ENCODE measurements around the gene DCANP1.

Gene DCANP1

DNA sequence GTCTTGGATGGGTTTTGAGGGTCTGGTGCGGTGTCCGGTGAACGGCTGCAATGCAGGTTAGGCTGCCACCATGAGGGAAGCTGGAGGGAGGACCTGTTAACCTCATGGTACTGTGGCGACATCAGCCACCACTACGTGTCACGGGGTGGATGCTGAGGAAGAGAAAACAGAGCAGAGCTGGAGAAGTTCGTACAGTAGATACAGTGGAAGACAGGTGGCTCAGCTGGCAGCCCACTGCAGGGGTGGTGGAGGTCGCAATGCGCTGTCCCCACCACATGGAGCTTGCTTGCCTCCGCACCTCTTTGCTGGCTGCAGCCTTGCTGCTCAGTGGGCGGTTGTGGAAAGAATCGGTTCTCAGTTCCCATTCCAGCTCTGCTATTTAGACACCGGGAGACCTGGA, 2.8 kb downstream of the DCANP1 start:
- in situ Hi-C loops (cut with MboI; ENCODE audit: low sequenced_read_pairs), result no loop called here

DNA sequence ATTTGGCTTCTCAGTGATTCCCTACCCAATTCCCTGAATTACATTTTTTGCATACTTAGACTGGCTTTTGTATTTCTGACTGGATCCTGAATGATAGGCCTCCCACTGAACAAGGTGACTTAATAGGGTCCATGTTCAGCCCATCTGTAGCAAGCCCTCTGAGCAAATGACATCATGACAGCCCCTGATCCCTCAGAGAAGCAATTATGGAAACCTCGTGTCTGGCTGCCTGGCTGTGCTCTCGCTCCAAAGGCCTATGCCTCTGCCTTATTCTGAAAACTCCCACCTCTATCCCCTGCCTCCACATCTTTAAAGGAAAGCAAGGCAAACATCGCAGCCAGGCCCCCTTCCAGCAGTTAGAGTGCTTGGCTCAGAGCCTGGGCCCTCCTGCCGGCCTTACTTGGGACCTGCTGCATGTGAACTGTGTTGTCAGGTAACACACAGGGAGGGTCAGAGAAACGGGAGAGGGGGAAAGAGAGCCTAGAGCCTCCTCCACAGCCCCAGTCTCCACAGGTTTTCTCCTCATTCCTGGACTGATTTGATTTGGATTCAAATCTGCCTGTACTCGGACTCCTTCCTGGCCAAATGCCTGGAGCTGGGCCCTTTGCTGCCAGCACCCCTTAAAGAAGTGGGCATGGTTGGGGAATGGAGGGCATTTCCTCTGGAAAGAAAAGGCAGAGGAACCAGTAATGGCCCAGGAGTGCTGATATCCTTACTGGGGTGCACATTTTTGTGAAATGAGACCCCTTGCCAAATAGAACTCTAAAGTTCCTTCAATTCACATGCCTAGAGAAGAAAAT, 3.8 kb downstream of the DCANP1 start:
- in situ Hi-C loops (cut with MboI; ENCODE audit: low sequenced_read_pairs), result no loop called here

DNA sequence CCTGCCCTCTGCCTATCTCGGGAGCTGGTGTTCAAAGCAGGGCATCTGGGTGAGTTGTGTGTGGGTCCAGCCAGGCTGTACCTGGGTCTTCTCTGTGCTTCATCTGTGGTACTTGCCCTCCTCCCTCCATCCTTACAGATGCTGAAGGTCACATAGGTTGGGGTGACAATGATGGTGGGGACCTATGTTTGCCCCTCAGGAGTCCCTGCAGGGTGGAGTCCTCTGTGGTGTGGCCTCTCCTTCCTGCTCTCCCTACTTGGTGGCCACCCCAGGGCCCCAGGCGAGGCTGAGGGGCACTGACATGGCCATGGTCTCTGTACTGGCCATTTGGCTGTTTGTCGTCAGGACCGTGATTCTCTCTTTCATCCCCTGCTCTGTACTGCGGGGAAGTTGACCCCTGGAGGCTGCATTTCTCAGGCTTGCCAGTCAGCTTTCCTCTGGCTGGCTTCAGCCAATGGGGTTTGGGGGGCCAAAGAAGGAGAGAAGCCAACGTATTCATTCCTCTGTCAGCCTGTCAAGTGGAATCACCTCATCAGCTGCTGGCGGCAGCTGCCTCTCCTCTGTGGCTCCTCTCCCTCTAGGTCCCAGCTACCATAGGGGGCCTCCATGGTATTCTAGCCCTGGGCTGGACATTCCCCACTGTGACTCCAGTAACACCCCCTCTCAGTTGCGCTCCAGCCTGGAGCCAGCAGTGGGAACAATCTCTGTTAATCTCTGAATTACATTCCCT, 4.6 kb downstream of the DCANP1 start:
- in situ Hi-C loops (cut with MboI; ENCODE audit: low sequenced_read_pairs), result no loop called here

DNA sequence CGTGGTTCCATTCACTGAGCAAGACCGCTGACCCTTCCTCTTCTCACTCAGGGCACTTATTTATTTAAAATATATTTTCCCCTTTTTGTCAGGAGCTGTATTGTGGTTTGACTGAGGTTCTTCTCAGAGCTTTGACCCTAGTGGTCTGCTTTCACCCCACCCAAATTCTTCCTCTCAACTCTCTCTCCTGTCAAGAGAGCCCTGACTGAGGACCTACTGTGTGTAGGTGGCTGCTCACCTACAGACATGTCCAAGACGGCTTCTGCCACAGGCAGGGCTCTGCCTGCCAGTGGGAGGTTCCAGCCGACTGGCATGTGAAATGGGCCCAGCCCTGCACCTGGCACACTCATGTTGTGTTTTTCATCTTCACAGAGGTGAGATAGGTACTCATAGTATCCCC, 5.2 kb downstream of the DCANP1 start:
- in situ Hi-C loops (cut with MboI; ENCODE audit: low sequenced_read_pairs), result no loop called here

DNA sequence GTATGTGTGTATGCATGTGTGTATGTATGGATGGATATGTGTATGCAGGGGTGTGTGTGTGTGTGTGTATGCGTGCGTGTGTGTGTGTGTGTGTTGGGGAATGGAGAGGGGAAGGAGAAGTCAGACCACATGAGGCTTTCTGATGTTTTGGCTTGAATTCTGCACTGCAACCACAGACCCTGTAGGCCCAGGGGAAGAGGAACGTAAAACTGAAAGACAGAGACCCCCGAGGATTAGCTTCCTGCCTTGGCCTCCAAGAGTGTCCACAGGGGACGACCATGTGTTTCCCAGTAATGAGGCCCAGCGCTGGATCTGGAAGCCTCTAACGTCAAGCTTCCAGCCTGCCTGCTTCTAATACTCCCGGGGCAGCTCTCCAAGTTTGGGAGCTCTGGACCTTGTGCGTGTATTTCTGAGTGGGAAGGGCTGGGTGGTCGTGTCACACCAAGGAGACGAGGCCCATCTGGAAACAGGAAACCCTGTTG, 5.8 kb downstream of the DCANP1 start:
- in situ Hi-C loops (cut with MboI; ENCODE audit: low sequenced_read_pairs), result no loop called here

DNA sequence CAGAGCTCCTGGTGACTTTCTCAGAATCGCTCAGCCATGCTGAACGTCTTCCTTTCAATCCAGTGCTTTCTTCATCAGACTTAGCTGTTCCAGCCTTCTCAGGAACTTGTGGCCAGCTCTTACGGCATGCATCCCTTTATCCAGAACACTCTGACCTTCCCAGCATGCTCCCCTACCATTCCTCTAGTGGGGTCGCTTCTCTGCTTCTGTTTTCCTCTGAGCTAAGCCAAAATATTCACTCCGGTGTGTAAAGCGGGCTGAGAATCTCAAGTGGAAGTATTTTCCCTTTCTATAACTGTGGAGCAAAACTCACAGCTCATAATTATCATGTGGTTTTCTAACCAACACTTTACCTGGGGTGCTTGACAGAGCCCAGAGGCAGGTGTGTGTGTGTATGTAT, 6.2 kb downstream of the DCANP1 start:
- in situ Hi-C loops (cut with MboI; ENCODE audit: low sequenced_read_pairs), result no loop called here

DNA sequence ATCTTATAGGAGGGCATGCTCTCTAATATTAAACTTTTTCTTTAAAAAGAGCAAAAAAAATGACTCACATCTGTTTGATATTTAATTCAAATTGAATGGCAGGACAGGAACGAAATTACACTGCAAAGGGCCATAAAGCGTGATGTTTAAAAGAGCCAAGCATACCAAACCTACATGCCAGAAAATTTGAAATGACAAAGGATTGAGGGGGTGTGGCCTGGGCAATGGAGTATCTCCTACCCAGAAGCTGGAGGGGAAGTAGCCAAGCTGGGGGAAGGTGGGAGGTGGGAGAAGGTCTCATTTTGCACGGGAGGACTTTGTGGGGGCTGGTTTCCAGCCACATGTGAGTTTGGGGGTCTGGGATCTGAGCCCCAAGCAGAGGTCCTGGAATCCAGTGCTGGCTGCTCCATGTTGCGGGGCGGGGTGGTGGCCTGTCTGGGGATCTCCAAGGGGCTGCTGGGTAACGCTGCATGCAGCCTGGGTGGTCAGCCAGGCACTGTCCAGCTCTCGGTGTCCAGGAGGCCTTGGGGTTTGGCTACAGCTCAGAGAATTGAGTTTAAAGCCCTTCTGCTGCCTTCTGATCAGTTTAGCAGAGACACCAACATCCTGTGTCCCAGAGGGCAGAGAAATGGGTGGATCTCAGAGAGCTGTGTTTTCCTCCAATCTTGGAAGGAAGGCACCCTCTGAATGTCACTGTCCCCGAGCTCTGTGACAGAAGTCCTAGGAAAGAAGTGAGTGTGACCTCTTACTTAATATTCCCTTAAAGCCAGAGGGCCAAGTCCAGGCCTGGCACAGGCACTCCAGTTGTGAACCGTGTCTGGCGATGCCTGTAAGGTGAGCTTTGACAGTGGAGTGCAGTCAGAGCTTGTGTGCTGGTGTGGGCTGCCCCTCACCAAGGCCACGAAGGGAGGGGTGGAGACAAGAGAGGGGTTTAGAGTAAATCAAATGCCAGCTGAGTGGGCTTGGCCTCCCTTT, 7.6 kb downstream of the DCANP1 start:
- in situ Hi-C loops (cut with MboI; ENCODE audit: low sequenced_read_pairs), result no loop called here

DNA sequence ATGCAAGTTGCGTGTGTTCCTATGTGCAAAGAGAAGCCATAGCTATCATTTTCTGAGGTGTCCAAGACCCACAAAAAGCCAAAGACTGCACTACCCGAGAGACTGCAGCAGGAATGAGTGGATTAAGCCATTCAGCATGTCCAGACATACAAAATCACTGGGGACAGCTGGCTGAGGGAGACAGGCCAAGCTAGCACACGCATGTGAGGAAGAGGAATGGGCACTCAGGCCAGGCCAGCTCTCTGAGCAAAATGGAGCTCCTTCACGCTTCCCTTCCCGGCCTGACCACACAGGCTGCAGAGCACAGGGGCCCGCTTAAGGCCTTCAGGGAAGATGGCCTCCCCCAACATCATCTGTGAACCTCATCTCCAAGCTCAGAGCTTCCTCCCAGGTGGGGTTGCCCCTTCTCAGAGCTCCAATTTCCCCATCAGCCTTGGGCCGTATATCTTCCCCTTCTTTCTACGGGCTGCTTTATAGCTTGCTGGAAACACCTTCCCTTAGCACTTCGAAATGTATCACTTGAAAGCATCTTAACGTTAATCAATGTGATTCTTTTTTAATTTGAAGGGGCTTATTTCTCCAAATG, 8.4 kb downstream of the DCANP1 start:
- in situ Hi-C loops (cut with MboI; ENCODE audit: low sequenced_read_pairs), result no loop called here

DNA sequence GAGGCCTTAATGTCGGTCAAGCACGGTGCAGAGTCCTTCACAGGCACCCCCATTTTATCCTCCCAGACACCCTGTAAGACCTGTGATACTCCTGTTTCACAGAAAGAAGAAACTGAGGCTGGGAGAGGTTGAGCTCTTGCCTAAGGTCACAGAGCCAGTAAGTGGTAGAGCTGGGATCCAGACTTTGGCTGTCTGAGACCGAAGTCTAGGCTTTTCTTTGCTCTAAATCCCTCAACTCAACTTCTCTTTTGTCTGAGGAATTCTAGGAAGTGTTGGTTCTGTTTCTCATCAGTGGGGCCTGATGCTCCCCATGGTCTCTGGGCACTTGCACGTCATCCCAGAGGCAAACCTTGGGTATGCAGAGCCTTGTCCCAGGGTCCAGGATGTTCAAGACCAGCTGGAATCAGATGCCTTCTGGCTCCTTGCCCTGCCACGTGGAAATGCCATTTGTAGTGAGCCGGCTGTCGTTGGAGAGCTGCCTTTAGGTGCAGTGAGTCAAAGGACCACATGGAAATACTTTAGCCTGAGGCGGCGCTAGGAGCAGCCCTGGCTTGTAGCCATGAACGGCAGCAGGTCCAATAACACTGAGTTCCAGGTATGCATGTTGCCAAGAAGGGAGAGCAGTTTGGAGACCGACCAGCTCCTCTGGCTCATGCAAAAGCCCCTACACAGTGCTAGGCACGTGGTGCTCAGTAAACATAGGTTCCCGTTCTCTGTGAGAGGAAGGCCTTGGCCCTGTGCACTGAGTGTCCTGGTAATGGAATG, 9.2 kb downstream of the DCANP1 start:
- in situ Hi-C loops (cut with MboI; ENCODE audit: low sequenced_read_pairs), result no loop called here

DNA sequence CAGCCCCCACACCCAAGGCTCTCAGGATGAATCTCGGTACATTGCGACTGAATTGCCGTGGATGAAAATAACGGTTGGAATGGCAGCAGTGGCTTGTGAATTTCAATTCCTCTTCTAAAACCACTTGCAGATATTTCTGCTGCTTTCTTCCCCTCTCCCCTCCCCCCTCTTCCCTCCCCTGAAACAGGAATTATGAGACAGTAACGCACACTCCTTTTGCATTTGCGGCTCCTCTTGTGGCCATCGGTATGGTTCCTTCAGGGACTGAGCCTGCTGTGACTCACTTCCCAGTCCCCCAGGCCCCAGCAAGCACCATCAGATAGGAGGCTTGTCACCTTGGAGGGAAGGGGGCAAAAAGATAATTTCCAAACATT, 9.7 kb downstream of the DCANP1 start:
- in situ Hi-C loops (cut with MboI; ENCODE audit: low sequenced_read_pairs), result no loop called here

DNA sequence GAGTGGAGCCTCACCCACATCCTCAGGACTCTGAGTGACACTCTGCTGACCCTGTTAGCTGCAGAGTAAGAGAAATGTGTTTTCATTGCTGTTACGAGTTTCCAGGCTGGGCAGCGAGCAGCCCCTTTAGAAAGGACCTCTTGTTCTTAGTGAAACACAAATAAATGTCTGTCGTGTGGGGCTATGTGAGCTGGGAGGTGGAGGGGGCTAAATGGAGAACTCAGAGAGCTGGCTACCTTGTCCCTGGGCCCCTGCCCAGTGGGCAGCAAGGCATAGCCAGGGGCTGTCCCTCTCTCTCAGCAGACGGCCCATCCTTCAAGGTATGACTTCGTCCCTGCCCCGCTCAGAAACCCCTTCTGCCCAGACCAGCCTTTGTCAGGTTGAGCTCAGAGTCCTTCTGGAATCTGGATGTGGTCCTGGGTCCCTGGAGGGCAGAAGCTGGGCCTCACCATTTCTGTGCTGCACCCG, 10.2 kb downstream of the DCANP1 start:
- in situ Hi-C loops (cut with MboI; ENCODE audit: low sequenced_read_pairs), result no loop called here

DNA sequence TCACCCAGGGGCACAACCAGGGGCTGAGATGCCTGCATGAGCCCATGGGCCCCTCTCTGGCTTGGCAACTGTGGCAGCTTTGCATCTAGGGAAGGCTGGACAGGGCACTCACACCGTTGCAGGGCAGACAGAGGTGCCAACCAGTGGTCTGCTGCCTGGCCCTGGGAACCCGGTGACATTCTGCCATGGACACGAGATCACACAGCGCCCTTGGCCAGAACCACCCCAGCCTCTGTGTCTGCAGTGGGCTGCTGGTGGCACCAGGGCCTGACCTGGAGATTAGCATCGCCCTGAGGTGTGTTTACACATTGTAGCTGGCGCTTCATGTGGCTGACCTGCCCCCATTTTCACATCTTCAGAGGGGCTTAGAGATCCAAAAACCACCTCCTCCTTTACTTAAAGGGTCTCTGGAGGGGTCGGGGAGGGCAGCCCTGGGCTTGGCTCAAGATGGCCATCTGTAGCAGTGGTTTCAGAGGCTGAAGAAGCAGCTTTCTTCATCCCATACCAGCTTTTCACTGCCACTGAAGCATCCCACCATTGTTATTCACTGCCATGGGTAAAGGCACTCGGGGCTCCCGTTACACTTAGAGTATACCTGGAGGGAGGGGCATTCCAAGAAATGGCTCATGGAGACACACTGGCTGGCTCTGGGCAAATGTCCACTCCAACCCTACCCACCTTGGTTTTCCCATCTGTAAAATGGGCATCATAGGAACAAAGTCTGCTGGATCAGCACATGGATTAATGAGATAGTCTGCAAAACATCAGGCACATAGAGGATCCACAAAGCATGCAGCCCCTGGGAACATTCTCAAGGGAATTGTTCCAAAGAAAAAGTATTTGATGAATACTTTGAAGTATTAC, 11.4 kb downstream of the DCANP1 start:
- in situ Hi-C loops (cut with MboI; ENCODE audit: low sequenced_read_pairs), result no loop called here

DNA sequence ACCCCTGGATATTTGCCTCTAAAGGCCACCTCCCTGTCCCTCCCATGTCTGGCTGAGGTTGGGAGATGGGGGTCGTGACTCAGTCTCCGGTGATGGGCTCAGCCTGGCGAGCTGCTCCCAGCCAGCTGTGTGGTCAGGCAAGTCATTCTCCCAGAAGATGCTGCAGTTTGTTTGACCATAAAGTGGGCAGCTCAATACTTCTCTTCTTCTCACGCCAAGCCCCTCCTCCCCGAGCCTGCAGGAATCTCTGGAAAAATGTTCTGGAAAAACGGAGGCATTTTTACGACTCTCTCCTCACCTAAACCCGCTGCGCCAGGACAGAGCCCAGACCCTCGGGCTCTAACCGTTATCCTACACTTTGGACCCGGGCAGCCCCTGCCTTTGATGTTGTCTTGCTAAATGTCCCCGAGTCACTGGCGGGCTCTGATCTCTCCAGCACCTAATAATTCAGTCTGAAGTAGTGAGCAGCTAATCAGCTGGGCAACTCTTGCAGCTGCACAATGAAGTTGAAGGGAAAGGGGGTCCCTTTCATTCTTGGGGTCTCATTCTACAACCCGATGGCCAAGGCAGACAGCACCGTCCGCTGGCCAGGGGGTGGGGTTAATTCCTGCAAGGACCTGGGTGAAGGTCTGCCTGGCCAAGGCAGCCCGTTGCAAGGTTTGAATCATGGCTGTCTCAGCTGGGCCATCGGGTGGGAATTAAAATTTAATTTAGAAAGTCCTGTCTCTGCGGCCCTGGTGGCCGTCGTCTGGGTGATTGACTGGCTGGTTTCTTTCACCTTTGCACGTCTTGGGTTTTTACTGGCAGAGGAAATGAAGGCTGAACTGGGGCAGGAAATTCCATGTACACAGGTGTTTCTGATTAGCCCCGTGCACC, 12.3 kb downstream of the DCANP1 start:
- in situ Hi-C loops (cut with MboI; ENCODE audit: low sequenced_read_pairs), result no loop called here

DNA sequence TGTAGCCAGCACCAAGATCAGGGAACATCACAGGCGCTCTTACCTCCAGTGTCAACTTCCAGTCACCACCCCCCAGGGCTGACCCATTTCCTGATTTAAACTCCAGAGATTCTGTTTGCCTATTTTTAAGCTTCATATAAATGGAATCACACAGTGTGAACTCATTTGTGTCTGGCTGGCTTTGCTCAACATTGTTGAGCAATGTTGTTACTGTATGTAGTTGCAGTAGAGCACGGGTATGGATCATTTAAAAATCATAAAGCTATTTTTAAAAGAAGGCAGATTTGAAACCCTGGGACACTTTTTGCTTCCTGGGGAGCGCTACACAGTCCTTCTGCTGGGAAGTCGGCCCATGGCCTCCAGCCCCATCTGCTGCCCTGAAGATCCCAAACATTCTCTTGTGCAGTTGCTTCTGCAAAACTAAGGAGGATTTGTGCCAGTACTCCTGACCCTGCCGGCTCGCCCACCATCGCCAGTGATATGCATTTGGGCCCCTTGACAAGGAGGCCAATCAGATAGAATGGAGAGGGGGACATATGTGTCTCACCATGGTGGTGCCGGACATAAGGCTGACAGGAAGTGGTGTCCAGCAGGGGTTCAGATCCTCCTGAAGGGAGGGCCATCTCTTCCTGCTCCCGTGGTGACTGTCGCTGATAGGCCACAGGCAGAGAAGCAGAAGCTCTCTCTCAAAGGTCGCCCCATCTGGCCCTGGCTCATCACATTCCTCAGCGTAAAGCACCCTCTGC, 13.3 kb downstream of the DCANP1 start:
- in situ Hi-C loops (cut with MboI; ENCODE audit: low sequenced_read_pairs), result no loop called here

DNA sequence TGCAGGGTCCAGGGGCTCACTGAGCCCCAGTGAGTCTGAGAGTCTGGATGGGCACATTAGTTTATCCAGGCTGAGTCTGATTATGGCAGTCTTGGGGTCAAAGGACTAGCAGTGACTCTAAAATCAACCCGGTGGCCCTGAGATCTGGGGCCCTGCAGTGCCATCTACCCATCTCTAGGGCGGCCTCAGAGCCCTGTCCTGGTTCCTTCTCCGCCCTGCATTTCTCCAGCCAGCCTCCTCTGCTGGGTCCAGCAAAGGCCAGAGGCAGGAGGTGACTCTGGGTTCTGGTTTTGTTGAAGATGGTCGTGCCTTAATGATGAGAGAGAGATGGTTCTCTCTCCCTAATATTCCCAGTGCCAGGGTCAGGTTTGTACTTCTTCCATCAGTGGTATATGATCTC, 15.0 kb downstream of the DCANP1 start:
- in situ Hi-C loops (cut with MboI; ENCODE audit: low sequenced_read_pairs), result no loop called here

DNA sequence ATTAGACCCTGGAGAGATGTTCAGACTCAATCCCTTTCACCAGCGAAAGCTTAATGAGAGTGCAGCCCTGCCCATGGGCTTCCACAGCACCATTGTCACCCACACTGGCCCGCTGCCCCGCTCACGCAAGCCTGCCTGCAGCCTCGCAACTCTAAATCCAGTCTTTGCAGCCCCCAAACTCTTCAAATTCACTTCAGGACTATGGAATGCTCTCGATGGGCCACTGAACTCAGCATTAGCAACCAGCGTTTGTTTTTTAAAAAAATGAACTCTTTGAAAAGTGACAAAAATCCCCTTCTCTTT, 17.1 kb downstream of the DCANP1 start:
- in situ Hi-C loops (cut with MboI; ENCODE audit: low sequenced_read_pairs), result no loop called here

DNA sequence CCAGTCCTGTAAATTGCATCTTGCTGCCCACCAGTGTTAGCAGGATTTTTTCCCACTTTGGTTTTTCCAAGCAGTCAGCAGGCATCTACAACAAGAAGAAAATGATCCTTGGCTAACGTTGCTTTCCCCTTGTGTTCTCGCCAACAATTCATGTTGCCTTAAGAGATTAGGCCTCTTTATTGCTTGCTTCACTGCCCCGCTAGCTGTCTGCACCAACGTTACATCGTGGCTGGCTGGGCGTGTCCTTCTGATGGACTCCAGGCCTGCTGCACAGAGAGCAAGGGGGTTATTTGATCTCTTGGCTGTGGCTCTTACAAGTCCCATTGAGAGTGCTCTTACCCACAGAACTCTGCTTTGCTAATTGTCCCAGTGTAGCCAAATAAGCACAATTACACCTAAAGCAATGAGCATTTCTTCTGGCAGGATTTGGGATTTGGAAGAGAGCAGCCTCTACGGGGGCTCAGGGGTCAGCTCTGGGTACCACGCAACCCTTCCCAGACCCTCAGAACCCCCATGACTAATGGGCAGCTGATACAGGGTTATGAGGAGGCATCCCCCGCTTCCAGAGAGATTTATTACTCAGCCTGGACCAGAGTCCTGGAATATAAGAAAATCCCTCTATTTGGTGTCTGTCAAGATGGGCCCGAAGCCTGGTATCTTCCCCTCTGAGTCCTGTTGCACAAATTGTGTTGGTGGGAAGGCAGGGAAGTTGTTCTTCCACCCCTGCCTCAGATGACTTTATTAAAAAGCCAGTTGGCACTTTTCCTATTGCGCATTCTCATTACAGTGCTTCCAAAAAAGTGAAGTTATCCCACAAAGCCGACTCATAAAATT, 17.6 kb downstream of the DCANP1 start:
- in situ Hi-C loops (cut with MboI; ENCODE audit: low sequenced_read_pairs), result no loop called here
